ENCODE data around the gene KCNS3.

The KCNS3 gene

DNA sequence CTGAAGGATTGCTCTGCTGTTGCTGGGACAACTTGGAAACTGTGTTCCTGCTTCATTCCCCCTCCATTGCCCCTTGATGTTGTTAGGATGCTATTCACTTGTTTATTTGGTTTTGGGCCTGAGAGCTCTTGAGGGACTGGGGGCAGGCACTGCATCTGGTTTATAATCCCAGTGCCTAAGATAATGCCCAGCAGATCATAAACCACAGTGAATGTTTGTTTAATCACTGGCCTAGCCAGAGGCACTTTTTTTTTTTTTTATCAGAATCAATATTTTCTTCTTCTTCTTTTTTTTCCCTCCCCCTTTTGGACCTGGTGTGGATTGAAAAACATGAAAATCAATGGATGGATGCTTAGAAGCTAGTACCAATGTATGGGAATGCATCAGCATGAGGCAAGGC, 38.1 kb downstream of the KCNS3 start:
- no peak for DNase-seq (ENCODE audit: low spot score)
- TF ChIP-seq, protein P1, sequence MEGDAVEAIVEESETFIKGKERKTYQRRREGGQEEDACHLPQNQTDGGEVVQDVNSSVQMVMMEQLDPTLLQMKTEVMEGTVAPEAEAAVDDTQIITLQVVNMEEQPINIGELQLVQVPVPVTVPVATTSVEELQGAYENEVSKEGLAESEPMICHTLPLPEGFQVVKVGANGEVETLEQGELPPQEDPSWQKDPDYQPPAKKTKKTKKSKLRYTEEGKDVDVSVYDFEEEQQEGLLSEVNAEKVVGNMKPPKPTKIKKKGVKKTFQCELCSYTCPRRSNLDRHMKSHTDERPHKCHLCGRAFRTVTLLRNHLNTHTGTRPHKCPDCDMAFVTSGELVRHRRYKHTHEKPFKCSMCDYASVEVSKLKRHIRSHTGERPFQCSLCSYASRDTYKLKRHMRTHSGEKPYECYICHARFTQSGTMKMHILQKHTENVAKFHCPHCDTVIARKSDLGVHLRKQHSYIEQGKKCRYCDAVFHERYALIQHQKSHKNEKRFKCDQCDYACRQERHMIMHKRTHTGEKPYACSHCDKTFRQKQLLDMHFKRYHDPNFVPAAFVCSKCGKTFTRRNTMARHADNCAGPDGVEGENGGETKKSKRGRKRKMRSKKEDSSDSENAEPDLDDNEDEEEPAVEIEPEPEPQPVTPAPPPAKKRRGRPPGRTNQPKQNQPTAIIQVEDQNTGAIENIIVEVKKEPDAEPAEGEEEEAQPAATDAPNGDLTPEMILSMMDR (IDR thresholded peaks at IDR 0.05; ENCODE audit: extremely low read depth, missing control alignments) = no peak

GRCh38 chr2:17918789-17919188, 40.3 kb downstream of the KCNS3 start:
- no peak for DNase-seq (ENCODE audit: low spot score)
- TF ChIP-seq, protein P1 (IDR thresholded peaks at IDR 0.05; ENCODE audit: extremely low read depth, missing control alignments) = no peak

GRCh38 chr2:17930773-17931172, 52.3 kb downstream of the KCNS3 start:
- TF ChIP-seq, protein P1 (IDR thresholded peaks at IDR 0.05; ENCODE audit: extremely low read depth, missing control alignments) = no peak
- no peak for DNase-seq (ENCODE audit: low spot score)

DNA sequence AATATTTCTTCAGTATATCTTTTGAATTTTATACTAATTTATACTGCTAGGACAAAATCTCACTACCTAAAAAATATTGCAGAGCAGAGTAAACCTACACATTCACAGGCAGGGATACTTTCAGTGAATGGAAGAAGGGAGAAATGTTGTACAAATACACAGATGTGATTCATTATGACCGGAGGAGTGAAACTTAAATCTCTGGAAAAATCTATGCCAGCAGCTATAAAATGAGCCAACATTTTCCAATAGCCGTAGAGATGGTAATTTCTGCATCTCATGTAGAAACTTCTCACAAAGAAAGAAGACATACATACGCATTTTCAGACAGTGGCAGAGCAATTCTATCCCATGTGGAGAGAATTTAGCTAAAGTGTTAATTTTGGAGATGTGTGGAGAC, 54.8 kb downstream of the KCNS3 start:
- DNase-seq (ENCODE audit: low spot score) = no peak
- TF ChIP-seq, protein P1 (IDR thresholded peaks at IDR 0.05; ENCODE audit: extremely low read depth, missing control alignments) = no peak

DNA sequence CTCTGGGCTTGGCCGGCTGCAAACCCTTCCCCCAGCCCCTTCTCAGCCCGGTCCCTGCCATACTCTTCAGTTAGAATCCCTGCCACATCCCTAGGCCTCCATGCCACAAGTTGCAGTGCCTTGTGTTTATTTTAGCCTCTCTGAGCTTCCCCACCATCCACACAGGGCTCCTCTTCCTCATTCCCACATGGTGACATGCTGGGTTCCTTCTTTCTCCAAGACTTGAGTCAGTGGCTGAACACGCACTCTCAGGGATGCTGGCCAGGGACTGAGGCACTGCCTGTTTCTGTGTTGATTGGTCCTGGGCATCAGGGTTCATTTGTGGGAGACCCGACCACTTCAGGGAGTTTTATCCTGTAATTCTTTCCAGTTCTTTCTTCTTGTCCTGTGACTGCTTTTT, 56.3 kb downstream of the KCNS3 start:
- no peak for DNase-seq (ENCODE audit: low spot score)
- TF ChIP-seq, protein P1 (IDR thresholded peaks at IDR 0.05; ENCODE audit: extremely low read depth, missing control alignments) = no peak

- no peak for DNase-seq (ENCODE audit: low spot score)
- TF ChIP-seq, protein P1 (IDR thresholded peaks at IDR 0.05; ENCODE audit: extremely low read depth, missing control alignments) = no peak
These were observed 56.9 kb downstream of the KCNS3 start for GRCh38 chr2:17935242-17935885.

GRCh38 chr2:17936599-17936998, 58.1 kb downstream of the KCNS3 start:
- DNase-seq (ENCODE audit: low spot score) = no peak
- TF ChIP-seq, protein P1 (IDR thresholded peaks at IDR 0.05; ENCODE audit: extremely low read depth, missing control alignments) = no peak

Data from GM20000 (cell line).